Transverse colon (tissue), 4 donors: ENCODE results near the gene CFAP20DC.

Experiments
- POLR2A ChIP-seq: fragments of 450-650 bp; IDR thresholded peaks from one replicate; pipeline ENCODE4 v1.6.1; 2016; ENCODE audit warnings: antibody characterized with exemption, mild to moderate bottlenecking, moderate library complexity
- POLR2AphosphoS5 ChIP-seq, 3 donors: sonication (generic); formaldehyde crosslinking; IDR thresholded peaks; one replicate each; pipeline ENCODE4 v1.6.1; 2016; ENCODE audit warnings: antibody characterized with exemption in 3 of 3
- TF ChIP-seq, protein P1 (sequence below), 5 experiments: fragments of 200-600 bp in 3 of 5; fragments of 450-650 bp in 2 of 5; sonication (generic) in 3 of 5; IDR thresholded peaks; 1 replicate in 2 of 5; 2 replicates in 3 of 5; pipeline ENCODE4 v1.5.1; 2016 to 2017; ENCODE audit warnings: antibody characterized with exemption in 5 of 5, inconsistent platforms in 3 of 5, mild to moderate bottlenecking in 2 of 5, moderate library complexity in 1 of 5

- TF ChIP-seq, protein P1, sequence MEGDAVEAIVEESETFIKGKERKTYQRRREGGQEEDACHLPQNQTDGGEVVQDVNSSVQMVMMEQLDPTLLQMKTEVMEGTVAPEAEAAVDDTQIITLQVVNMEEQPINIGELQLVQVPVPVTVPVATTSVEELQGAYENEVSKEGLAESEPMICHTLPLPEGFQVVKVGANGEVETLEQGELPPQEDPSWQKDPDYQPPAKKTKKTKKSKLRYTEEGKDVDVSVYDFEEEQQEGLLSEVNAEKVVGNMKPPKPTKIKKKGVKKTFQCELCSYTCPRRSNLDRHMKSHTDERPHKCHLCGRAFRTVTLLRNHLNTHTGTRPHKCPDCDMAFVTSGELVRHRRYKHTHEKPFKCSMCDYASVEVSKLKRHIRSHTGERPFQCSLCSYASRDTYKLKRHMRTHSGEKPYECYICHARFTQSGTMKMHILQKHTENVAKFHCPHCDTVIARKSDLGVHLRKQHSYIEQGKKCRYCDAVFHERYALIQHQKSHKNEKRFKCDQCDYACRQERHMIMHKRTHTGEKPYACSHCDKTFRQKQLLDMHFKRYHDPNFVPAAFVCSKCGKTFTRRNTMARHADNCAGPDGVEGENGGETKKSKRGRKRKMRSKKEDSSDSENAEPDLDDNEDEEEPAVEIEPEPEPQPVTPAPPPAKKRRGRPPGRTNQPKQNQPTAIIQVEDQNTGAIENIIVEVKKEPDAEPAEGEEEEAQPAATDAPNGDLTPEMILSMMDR (IDR thresholded peaks at IDR 0.05): no peak
- TF ChIP-seq POLR2A: no peak
- TF ChIP-seq POLR2AphosphoS5 (IDR thresholded peaks at IDR 0.05): no peak
These were observed 30.1 kb upstream of the CFAP20DC start for GRCh38 chr3:59079962-59080361.
